Testis (tissue), 2 donors: Measurements from ENCODE around the gene INF2.

Source experiments
- POLR2A ChIP-seq: fragments of 450-650 bp; IDR thresholded peaks from one replicate; pipeline ENCODE4 v1.6.1; 2017; ENCODE audit warnings: antibody characterized with exemption, mild to moderate bottlenecking, moderate library complexity
- TF ChIP-seq, protein P1 (sequence below), 3 experiments: fragments of 450-650 bp in 2 of 3; fragments of 200-600 bp in 1 of 3; sonication (generic) in 1 of 3; IDR thresholded peaks; one replicate each; pipeline ENCODE4 v1.5.1; 2016 to 2019; ENCODE audit warnings: antibody characterized with exemption in 3 of 3, mild to moderate bottlenecking in 2 of 3, moderate library complexity in 1 of 3

GRCh38 chr14:104734991-104735779 lies 45.8 kb downstream of the INF2 start:
- TF ChIP-seq, protein P1, sequence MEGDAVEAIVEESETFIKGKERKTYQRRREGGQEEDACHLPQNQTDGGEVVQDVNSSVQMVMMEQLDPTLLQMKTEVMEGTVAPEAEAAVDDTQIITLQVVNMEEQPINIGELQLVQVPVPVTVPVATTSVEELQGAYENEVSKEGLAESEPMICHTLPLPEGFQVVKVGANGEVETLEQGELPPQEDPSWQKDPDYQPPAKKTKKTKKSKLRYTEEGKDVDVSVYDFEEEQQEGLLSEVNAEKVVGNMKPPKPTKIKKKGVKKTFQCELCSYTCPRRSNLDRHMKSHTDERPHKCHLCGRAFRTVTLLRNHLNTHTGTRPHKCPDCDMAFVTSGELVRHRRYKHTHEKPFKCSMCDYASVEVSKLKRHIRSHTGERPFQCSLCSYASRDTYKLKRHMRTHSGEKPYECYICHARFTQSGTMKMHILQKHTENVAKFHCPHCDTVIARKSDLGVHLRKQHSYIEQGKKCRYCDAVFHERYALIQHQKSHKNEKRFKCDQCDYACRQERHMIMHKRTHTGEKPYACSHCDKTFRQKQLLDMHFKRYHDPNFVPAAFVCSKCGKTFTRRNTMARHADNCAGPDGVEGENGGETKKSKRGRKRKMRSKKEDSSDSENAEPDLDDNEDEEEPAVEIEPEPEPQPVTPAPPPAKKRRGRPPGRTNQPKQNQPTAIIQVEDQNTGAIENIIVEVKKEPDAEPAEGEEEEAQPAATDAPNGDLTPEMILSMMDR (IDR thresholded peaks at IDR 0.05): no peak
- no peak for TF ChIP-seq POLR2A
